ENCODE measurements around the gene GDNF.
"Not testable (repeated sequence)": the region's sequence is repeated elsewhere in the genome, so short reads cannot be mapped to it uniquely, and the experiment has no call there.

The GDNF gene

DNA sequence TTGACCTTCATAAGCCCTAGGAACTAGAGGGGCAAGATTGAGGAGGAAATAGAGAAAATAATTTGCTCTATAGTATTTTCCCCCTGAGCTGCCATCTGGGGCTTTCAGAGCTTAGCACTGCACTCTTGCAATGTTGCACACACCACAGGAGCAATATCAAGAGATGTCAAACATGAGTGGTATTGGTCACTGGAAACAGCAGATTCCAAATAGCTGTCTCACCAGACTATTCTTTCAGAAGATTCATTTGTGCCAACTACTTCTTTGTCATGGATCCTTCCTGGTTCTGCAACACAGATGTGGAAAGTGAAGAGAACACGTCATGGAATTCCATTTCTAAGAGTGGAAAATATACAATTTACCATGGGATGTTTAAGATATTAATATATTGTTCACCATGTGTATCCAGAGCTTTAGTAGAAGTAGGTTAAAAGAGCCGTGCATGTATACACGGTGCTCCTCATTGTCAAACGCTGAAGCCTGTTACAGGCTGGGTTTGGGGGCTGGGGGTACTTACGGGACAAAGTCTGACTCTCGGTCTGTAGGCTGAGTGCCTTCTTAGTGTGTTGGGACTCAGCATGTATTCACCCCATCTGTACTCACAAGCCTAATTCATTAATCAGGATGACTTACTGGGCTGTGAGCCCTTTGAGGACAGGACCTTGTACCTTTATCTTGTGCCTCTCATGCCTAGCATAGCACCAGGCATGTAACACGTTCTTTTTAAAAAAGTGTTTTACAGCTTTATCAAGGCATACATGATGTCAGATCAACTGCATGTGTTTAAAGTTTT lies 31.4 kb upstream of the GDNF start:
- Histone ChIP-seq H3K36me3 (ENCODE audit: control insufficient read depth, insufficient read depth, low read length) (no peaks in the 10 kb centered on the region), H3K27me3 (ENCODE audit: control insufficient read depth, insufficient read depth, low read length, poor library complexity, severe bottlenecking) (no peaks in the 10 kb centered on the region), H3K4me3 (ENCODE audit: insufficient read depth, low read depth, low read length) (no peak overlapping the region), H3K4me1 (ENCODE audit: control insufficient read depth, insufficient read depth, low read length) (peaks cover 7% of the 10 kb centered on the region), H3K27ac (ENCODE audit: insufficient read depth, low read depth, low read length, poor library complexity, severe bottlenecking) (no peak overlapping the region), H3K9me3 (ENCODE audit: control insufficient read depth, low read length) (no peaks in the 10 kb centered on the region)
- 90 to 94% methylated on average over 6 to 7 of the region's 7 CpGs for WGBS, 2 experiments

DNA sequence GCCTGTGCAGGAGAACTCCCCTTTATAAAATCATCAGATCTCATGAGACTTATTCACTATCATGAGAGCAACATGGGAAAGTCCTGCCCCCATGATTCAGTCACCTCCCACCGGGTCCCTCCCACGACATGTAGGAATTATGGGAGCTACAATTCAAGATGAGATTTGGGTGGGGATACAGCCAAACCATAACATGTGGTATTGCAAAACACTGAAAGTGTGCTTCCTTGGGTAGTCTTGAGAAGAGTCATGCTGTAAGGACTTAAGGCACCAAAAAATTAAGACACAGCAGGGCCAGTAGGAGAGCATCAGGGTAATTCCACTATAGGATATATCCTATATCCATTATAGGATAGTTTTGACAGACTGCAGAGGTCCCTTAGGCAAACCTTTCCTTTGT lies 29.4 kb upstream of the GDNF start:
- no peak overlapping the region for H3K4me3 ChIP-seq (ENCODE audit: insufficient read depth, low read depth, low read length)
- H3K27ac ChIP-seq (ENCODE audit: insufficient read depth, low read depth, low read length, poor library complexity, severe bottlenecking) = no peak overlapping the region
- H3K36me3 ChIP-seq (ENCODE audit: control insufficient read depth, insufficient read depth, low read length) = no peaks in the 10 kb centered on the region
- H3K4me1 ChIP-seq (ENCODE audit: control insufficient read depth, insufficient read depth, low read length) = peaks cover 7% of the 10 kb centered on the region
- no peaks in the 10 kb centered on the region for H3K9me3 ChIP-seq (ENCODE audit: control insufficient read depth, low read length)
- no peaks in the 10 kb centered on the region for H3K27me3 ChIP-seq (ENCODE audit: control insufficient read depth, insufficient read depth, low read length, poor library complexity, severe bottlenecking)
- 90 to 100% methylated on average over 2 of the region's 2 CpGs for WGBS, 2 experiments

DNA sequence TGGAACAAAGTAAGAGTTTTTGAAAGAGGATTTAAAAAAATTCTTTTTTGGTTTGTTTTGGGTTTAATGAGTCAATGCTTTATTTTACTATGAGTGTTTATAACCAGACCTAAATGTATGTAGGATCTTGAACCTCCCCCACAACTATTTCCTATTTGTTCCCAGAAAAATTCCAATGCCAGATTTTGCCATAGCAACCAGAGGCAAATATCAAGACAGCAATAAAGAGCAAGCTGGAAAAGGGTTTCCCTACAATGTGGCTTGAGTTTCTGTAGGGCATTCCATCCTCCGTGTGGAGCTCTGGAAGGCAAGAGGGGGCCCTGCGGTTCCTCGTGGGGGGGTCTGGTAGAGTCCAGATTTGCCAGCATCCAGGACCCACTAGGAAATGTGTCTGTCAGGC lies 27.8 kb upstream of the GDNF start:
- Histone ChIP-seq H3K36me3 (ENCODE audit: control insufficient read depth, insufficient read depth, low read length) (no peaks in the 10 kb centered on the region), H3K4me1 (ENCODE audit: control insufficient read depth, insufficient read depth, low read length) (peaks cover 7% of the 10 kb centered on the region), H3K27me3 (ENCODE audit: control insufficient read depth, insufficient read depth, low read length, poor library complexity, severe bottlenecking) (no peaks in the 10 kb centered on the region), H3K4me3 (ENCODE audit: insufficient read depth, low read depth, low read length) (no peak overlapping the region), H3K27ac (ENCODE audit: insufficient read depth, low read depth, low read length, poor library complexity, severe bottlenecking) (no peak overlapping the region), H3K9me3 (ENCODE audit: control insufficient read depth, low read length) (no peaks in the 10 kb centered on the region)
- WGBS, 2 experiments = 79 to 83% methylated on average over 3 of the region's 3 CpGs

- H3K27me3 ChIP-seq (ENCODE audit: control insufficient read depth, insufficient read depth, low read length, poor library complexity, severe bottlenecking); H3K4me3 ChIP-seq (ENCODE audit: insufficient read depth, low read depth, low read length); H3K27ac ChIP-seq (ENCODE audit: insufficient read depth, low read depth, low read length, poor library complexity, severe bottlenecking); H3K36me3 ChIP-seq (ENCODE audit: control insufficient read depth, insufficient read depth, low read length); H3K4me1 ChIP-seq (ENCODE audit: control insufficient read depth, insufficient read depth, low read length); H3K9me3 ChIP-seq (ENCODE audit: control insufficient read depth, low read length): not testable (repeated sequence)
- WGBS, 2 experiments = no CpG with 5 or more reads among the region's 1 CpG
Observed at GRCh38 chr5:37862907-37863306, 23.1 kb upstream of the GDNF start.

GRCh38 chr5:37860206-37860605 lies 20.4 kb upstream of the GDNF start:
- Histone ChIP-seq H3K27ac (ENCODE audit: insufficient read depth, low read depth, low read length, poor library complexity, severe bottlenecking) (no peak overlapping the region), H3K27me3 (ENCODE audit: control insufficient read depth, insufficient read depth, low read length, poor library complexity, severe bottlenecking) (no peaks in the 10 kb centered on the region), H3K4me1 (ENCODE audit: control insufficient read depth, insufficient read depth, low read length) (no peaks in the 10 kb centered on the region), H3K4me3 (ENCODE audit: insufficient read depth, low read depth, low read length) (no peak overlapping the region), H3K36me3 (ENCODE audit: control insufficient read depth, insufficient read depth, low read length) (no peaks in the 10 kb centered on the region), H3K9me3 (ENCODE audit: control insufficient read depth, low read length) (no peaks in the 10 kb centered on the region)
- 85 to 94% methylated on average over 3 of the region's 3 CpGs for WGBS, 2 experiments

GRCh38 chr5:37859805-37860204 lies 20.0 kb upstream of the GDNF start:
- no peaks in the 10 kb centered on the region for H3K27me3 ChIP-seq (ENCODE audit: control insufficient read depth, insufficient read depth, low read length, poor library complexity, severe bottlenecking)
- no peaks in the 10 kb centered on the region for H3K36me3 ChIP-seq (ENCODE audit: control insufficient read depth, insufficient read depth, low read length)
- no peak overlapping the region for H3K27ac ChIP-seq (ENCODE audit: insufficient read depth, low read depth, low read length, poor library complexity, severe bottlenecking)
- no peak overlapping the region for H3K4me3 ChIP-seq (ENCODE audit: insufficient read depth, low read depth, low read length)
- WGBS, 2 experiments = 91 to 95% methylated on average over 3 to 4 of the region's 4 CpGs
- H3K9me3 ChIP-seq (ENCODE audit: control insufficient read depth, low read length) = no peaks in the 10 kb centered on the region
- H3K4me1 ChIP-seq (ENCODE audit: control insufficient read depth, insufficient read depth, low read length) = no peaks in the 10 kb centered on the region

- Histone ChIP-seq H3K27me3 (ENCODE audit: control insufficient read depth, insufficient read depth, low read length, poor library complexity, severe bottlenecking) (no peaks in the 10 kb centered on the region), H3K36me3 (ENCODE audit: control insufficient read depth, insufficient read depth, low read length) (no peaks in the 10 kb centered on the region), H3K4me3 (ENCODE audit: insufficient read depth, low read depth, low read length) (no peak overlapping the region), H3K9me3 (ENCODE audit: control insufficient read depth, low read length) (no peaks in the 10 kb centered on the region), H3K4me1 (ENCODE audit: control insufficient read depth, insufficient read depth, low read length) (no peaks in the 10 kb centered on the region), H3K27ac (ENCODE audit: insufficient read depth, low read depth, low read length, poor library complexity, severe bottlenecking) (no peak overlapping the region)
Observed at GRCh38 chr5:37858250-37858649, 18.4 kb upstream of the GDNF start.

- Histone ChIP-seq H3K9me3 (ENCODE audit: control insufficient read depth, low read length) (no peaks in the 10 kb centered on the region), H3K27ac (ENCODE audit: insufficient read depth, low read depth, low read length, poor library complexity, severe bottlenecking) (no peak overlapping the region), H3K4me3 (ENCODE audit: insufficient read depth, low read depth, low read length) (no peak overlapping the region), H3K36me3 (ENCODE audit: control insufficient read depth, insufficient read depth, low read length) (no peaks in the 10 kb centered on the region), H3K27me3 (ENCODE audit: control insufficient read depth, insufficient read depth, low read length, poor library complexity, severe bottlenecking) (no peaks in the 10 kb centered on the region), H3K4me1 (ENCODE audit: control insufficient read depth, insufficient read depth, low read length) (no peaks in the 10 kb centered on the region)
- WGBS, 2 experiments = 89 to 100% methylated on average over 1 of the region's 1 CpG
Observed at GRCh38 chr5:37857696-37858095, 17.9 kb upstream of the GDNF start.

GRCh38 chr5:37855438-37855837 lies 15.6 kb upstream of the GDNF start:
- H3K27me3 ChIP-seq (ENCODE audit: control insufficient read depth, insufficient read depth, low read length, poor library complexity, severe bottlenecking) = no peaks in the 10 kb centered on the region
- WGBS, 2 experiments = 87 to 100% methylated on average over 1 to 2 of the region's 3 CpGs

DNA sequence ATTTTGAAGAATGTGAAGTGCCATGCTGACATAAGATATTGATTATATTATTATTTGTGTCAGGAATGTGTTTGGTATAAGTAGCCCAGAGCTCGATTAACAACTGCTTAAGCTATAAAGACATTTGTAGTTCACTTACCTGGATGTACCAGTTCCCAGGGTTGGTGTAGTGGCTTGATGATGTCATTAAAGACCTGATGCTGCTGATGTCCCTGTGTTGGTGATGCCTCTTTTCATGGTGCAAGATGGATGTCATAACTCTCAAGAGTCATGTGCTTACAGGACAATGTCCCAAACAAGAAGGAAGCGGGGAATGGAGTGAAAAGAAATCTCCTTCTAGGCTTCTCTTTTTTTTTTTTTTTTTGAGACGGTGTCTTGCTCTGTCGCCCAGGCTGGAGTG lies 11.5 kb upstream of the GDNF start:
- 95 to 99% methylated on average over 4 of the region's 4 CpGs for WGBS, 2 experiments
- peaks cover 4% of the 10 kb centered on the region for H3K4me1 ChIP-seq (ENCODE audit: control insufficient read depth, insufficient read depth, low read length)
- no peaks in the 10 kb centered on the region for H3K27me3 ChIP-seq (ENCODE audit: control insufficient read depth, insufficient read depth, low read length, poor library complexity, severe bottlenecking)
- H3K4me3 ChIP-seq (ENCODE audit: insufficient read depth, low read depth, low read length) = no peak overlapping the region
- H3K27ac ChIP-seq (ENCODE audit: insufficient read depth, low read depth, low read length, poor library complexity, severe bottlenecking) = no peak overlapping the region
- H3K36me3 ChIP-seq (ENCODE audit: control insufficient read depth, insufficient read depth, low read length) = no peaks in the 10 kb centered on the region
- H3K9me3 ChIP-seq (ENCODE audit: control insufficient read depth, low read length) = no peaks in the 10 kb centered on the region

More at GRCh38 chr5:37855438-37855837, 15.6 kb upstream of the GDNF start:
- Histone ChIP-seq H3K4me3 (ENCODE audit: insufficient read depth, low read depth, low read length) (no peak overlapping the region), H3K4me1 (ENCODE audit: control insufficient read depth, insufficient read depth, low read length) (no peaks in the 10 kb centered on the region), H3K36me3 (ENCODE audit: control insufficient read depth, insufficient read depth, low read length) (no peaks in the 10 kb centered on the region), H3K27ac (ENCODE audit: insufficient read depth, low read depth, low read length, poor library complexity, severe bottlenecking) (no peak overlapping the region), H3K9me3 (ENCODE audit: control insufficient read depth, low read length) (no peaks in the 10 kb centered on the region)

Data from ectodermal cell (in vitro differentiated cells).